ENCODE measurements around the gene SGCA. TPM values are rescaled to one million over a fixed set of nuclear protein-coding genes. Genes with fewer than 3 reads are reported as not detected.
A peak's percentile ranks its signal among the peaks of the same experiment; 100 is the strongest.

SGCA gene
- total RNA-seq, 1 experiment from 2014 or later = 0.24 TPM

DNA sequence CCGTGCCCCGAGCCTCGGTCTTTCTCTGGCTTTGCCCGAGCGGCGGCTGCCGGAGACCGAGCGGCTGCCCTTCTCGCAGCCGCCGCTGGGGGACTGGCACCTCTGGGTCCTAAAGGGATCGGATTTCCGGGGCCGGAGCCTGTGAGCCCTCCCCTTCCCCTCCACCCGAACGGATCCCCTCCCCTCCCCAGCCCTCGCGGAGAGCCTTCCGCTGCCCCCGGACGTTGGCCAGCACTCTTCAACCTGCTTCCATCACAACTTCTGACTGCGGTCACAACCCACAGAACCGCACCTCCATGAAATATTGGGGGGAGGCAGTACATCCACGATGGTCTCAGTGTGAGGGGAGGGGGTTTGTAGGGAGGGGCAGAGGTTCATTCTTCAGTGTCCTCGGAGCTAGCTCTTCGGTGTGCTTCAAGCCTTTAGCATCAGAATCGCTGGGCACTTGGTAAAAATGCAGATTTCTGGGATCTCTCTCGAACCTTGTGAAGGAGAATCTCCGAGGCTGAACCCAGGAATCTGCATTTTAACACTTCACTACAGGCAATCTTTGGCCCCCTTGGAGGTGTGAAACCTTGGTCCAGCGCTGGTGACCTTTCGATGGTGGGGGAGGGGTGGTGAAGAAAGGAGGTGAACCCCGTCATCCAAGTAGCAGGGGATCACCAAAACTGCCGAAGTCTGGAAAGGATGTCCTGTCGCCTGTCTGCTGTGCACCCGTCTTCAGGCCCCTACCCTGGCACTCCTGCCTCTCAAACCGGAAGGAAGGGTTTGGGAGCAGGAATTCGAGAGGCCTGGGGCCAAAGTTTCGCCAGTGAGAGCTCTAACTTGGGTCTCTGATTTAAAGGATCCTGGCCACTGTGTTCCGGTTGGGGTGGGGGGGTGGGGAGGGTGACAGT lies 14.5 kb upstream of the SGCA start:
- Histone ChIP-seq H4K20me1 (ENCODE audit: control insufficient read depth, insufficient read depth, insufficient read length) (peaks cover 3% of the 10 kb centered on the region), H3K79me2 (ENCODE audit: insufficient read depth, low read length) (no peaks in the 10 kb centered on the region), H3K4me1 (ENCODE audit: insufficient read depth, low read length) (peaks cover 4% of the 10 kb centered on the region; the same call in 1 of the 2 replicates), H3K4me2 (ENCODE audit: insufficient read depth, insufficient read length, low read length) (peak overlapping the region; percentile 78), H2BK120ac (ENCODE audit: low read depth, low read length, poor library complexity, severe bottlenecking) (no peak overlapping the region), H3K56ac (ENCODE audit: insufficient read length, low read depth, low read length) (no peak overlapping the region), H3T11ph (ENCODE audit: low read length) (no peak overlapping the region), H4K91ac (ENCODE audit: insufficient read length, low read depth, low read length) (no peak overlapping the region), H3K27me3 (ENCODE audit: insufficient read depth, low read length) (no peaks in the 10 kb centered on the region; the same call in 1 of the 2 replicates), H2BK5ac (ENCODE audit: insufficient read length, low read length) (no peak overlapping the region), H3K9me3 (ENCODE audit: control insufficient read depth, low read depth, low read length) (no peaks in the 10 kb centered on the region), H3K23me2 (ENCODE audit: insufficient read length, low read depth, low read length, poor library complexity, severe bottlenecking) (peaks cover 25% of the 10 kb centered on the region), H2AFZ (ENCODE audit: low read length) (no peak overlapping the region), H2AK5ac (ENCODE audit: insufficient read length, low read length) (no peak overlapping the region), H4K5ac (ENCODE audit: insufficient read length, low read depth, low read length) (no peak overlapping the region), H2BK20ac (ENCODE audit: low read depth, low read length, poor library complexity, severe bottlenecking) (no peak overlapping the region), H3K9ac (ENCODE audit: extremely low read depth, insufficient read length, low read length) (no peak overlapping the region), H3K18ac (ENCODE audit: insufficient read length, low read depth, low read length) (peak overlapping the region; percentile 1), H3K27ac (ENCODE audit: insufficient read length, low read depth, low read length) (no peak overlapping the region), H3K14ac (ENCODE audit: insufficient read depth, low read length) (no peak overlapping the region), H3K23ac (ENCODE audit: insufficient read length, low read depth, low read length) (no peak overlapping the region), H2BK12ac (ENCODE audit: insufficient read length, low read depth, low read length) (no peak overlapping the region), H3K79me1 (ENCODE audit: insufficient read depth, low read depth, low read length, poor library complexity, severe bottlenecking) (no peaks in the 10 kb centered on the region), H2BK15ac (ENCODE audit: low read depth, low read length) (no peak overlapping the region), H4K8ac (replicated peaks; ENCODE audit: insufficient read length, low read depth, low read length) (no peak overlapping the region), H3K4ac (ENCODE audit: low read depth, low read length) (no peak overlapping the region)
- H3K36me3 Mint-ChIP-seq (ENCODE audit: insufficient read depth in 1 of 3, low read depth in 3 of 3) = no peaks in the 10 kb centered on the region; a peak in 1 of 7 replicates
- TF ChIP-seq, protein P1, sequence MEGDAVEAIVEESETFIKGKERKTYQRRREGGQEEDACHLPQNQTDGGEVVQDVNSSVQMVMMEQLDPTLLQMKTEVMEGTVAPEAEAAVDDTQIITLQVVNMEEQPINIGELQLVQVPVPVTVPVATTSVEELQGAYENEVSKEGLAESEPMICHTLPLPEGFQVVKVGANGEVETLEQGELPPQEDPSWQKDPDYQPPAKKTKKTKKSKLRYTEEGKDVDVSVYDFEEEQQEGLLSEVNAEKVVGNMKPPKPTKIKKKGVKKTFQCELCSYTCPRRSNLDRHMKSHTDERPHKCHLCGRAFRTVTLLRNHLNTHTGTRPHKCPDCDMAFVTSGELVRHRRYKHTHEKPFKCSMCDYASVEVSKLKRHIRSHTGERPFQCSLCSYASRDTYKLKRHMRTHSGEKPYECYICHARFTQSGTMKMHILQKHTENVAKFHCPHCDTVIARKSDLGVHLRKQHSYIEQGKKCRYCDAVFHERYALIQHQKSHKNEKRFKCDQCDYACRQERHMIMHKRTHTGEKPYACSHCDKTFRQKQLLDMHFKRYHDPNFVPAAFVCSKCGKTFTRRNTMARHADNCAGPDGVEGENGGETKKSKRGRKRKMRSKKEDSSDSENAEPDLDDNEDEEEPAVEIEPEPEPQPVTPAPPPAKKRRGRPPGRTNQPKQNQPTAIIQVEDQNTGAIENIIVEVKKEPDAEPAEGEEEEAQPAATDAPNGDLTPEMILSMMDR (conservative IDR thresholded peaks at IDR 0.05) = peak; percentile 69
- WGBS (ENCODE audit: extremely low coverage, insufficient read length, low lambda C conversion rate) = no CpG with 5 or more reads among the region's 40 CpGs
- peak overlapping the region; percentile 66 to 85 for H3K4me3 Mint-ChIP-seq
- H3K4me1 Mint-ChIP-seq = peaks cover 34 to 46% of the 10 kb centered on the region in 2 experiments
- peak overlapping the region in 2 of 3 experiments; percentile 75 to 80; a peak in 3 of 7 replicates for H3K27ac Mint-ChIP-seq
- no peaks in the 10 kb centered on the region for H3K9me3 Mint-ChIP-seq
- DNase-seq = peak; percentile 96
- peaks cover 13% of the 10 kb centered on the region for H3K27me3 Mint-ChIP-seq (ENCODE audit: low read depth)

Measured in H9 (cell line).